HepG2 (cell line): ENCODE measurements around the gene IGF2BP1. TPM values are rescaled to one million over a fixed set of nuclear protein-coding genes. Genes with fewer than 3 reads are reported as not detected.

Experiments used
- AKAP8 ChIP-seq: sonication (generic); formaldehyde crosslinking; IDR thresholded peaks from 2 replicates; pipeline ENCODE4 v1.5.1; 2020; ENCODE audit warnings: mild to moderate bottlenecking, missing genetic modification reagents
- ARID2 ChIP-seq: sonication (generic); formaldehyde crosslinking; IDR thresholded peaks from 2 replicates; pipeline ENCODE4 v1.8.1; 2022; ENCODE audit warnings: mild to moderate bottlenecking, missing genetic modification reagents, borderline replicate concordance
- BRD4 ChIP-seq: sonication (generic); formaldehyde crosslinking; IDR thresholded peaks from 2 replicates; pipeline ENCODE4 v1.4.0; 2020; ENCODE audit warnings: missing genetic modification reagents
- CCAR2 ChIP-seq: fragments of 200-400 bp; formaldehyde crosslinking; optimal IDR thresholded peaks from 2 replicates; pipeline ENCODE3; 2018; ENCODE audit warnings: low read depth, mild to moderate bottlenecking, low read length, moderate library complexity
- GABPB1 ChIP-seq: IDR thresholded peaks from 2 replicates; pipeline ENCODE4 v1.6.1; 2016; ENCODE audit warnings: mild to moderate bottlenecking, missing genetic modification reagents, moderate library complexity, missing compliant biosample characterization
- KLF12 ChIP-seq: sonication (generic); formaldehyde crosslinking; IDR thresholded peaks from 2 replicates; pipeline ENCODE4 v1.4.0; 2020; ENCODE audit warnings: missing genetic modification reagents, borderline replicate concordance
- KMT2B ChIP-seq: IDR thresholded peaks from 2 replicates; pipeline ENCODE4 v1.6.1; 2016; ENCODE audit warnings: missing genetic modification reagents, missing compliant biosample characterization
- MXD4 ChIP-seq: IDR thresholded peaks from 2 replicates; pipeline ENCODE4 v1.6.1; 2016; ENCODE audit warnings: mild to moderate bottlenecking, missing biosample characterization, missing genetic modification reagents
- RNF219 ChIP-seq: sonication (generic); formaldehyde crosslinking; IDR thresholded peaks from 2 replicates; pipeline ENCODE4 v1.5.0; 2020; ENCODE audit warnings: mild to moderate bottlenecking, missing genetic modification reagents
- SYNCRIP ChIP-seq: fragments of 200-400 bp; formaldehyde crosslinking; IDR thresholded peaks from 2 replicates; pipeline ENCODE4 v1.6.1; 2018; ENCODE audit warnings: mild to moderate bottlenecking, low read depth, low read length; ENCODE audit not compliant: insufficient read depth
- ZBTB2 ChIP-seq: sonication (generic); formaldehyde crosslinking; IDR thresholded peaks from 2 replicates; pipeline ENCODE4 v1.8.0; 2022; ENCODE audit warnings: low read depth, missing genetic modification reagents
- ZFAT ChIP-seq: sonication (generic); formaldehyde crosslinking; conservative IDR thresholded peaks from 2 replicates; pipeline ENCODE4 v1.8.1; 2023; ENCODE audit warnings: missing genetic modification reagents, inconsistent platforms
- ZFP36L1 ChIP-seq: sonication (generic); formaldehyde crosslinking; IDR thresholded peaks from 2 replicates; pipeline ENCODE4 v1.8.0; 2022; ENCODE audit warnings: mild to moderate bottlenecking, missing genetic modification reagents, moderate library complexity
- ZFY ChIP-seq: sonication (generic); formaldehyde crosslinking; IDR thresholded peaks from 2 replicates; pipeline ENCODE4 v1.4.0; 2020; ENCODE audit warnings: missing genetic modification reagents
- ZNF276 ChIP-seq: sonication (generic); formaldehyde crosslinking; IDR thresholded peaks from 2 replicates; pipeline ENCODE4 v1.4.0; 2020; ENCODE audit warnings: mild to moderate bottlenecking, low read depth, missing genetic modification reagents
- ZNF34 ChIP-seq: sonication (generic); formaldehyde crosslinking; IDR thresholded peaks from 2 replicates; pipeline ENCODE4 v1.4.0; 2020; ENCODE audit warnings: mild to moderate bottlenecking, missing genetic modification reagents, borderline replicate concordance
- ZNF382 ChIP-seq: sonication (generic); formaldehyde crosslinking; IDR thresholded peaks from 2 replicates; pipeline ENCODE4 v1.5.0; 2020; ENCODE audit warnings: missing genetic modification reagents, mild to moderate bottlenecking, borderline replicate concordance
- ZNF619 ChIP-seq: sonication (generic); formaldehyde crosslinking; IDR thresholded peaks from 2 replicates; pipeline ENCODE4 v1.4.0; 2020; ENCODE audit warnings: mild to moderate bottlenecking, missing genetic modification reagents
- ZNF644 ChIP-seq: IDR thresholded peaks from 2 replicates; pipeline ENCODE4 v1.6.1; 2016; ENCODE audit warnings: low read depth
- ZNF737 ChIP-seq: sonication (generic); formaldehyde crosslinking; IDR thresholded peaks from 2 replicates; pipeline ENCODE4 v1.5.0; 2020; ENCODE audit warnings: missing genetic modification reagents, mild to moderate bottlenecking, borderline replicate concordance
- ZNF781 ChIP-seq: sonication (generic); formaldehyde crosslinking; IDR thresholded peaks from 2 replicates; pipeline ENCODE4 v1.5.1; 2020; ENCODE audit warnings: borderline replicate concordance, mild to moderate bottlenecking, missing genetic modification reagents; ENCODE audit errors: not compliant biosample characterization
- ZSCAN22 ChIP-seq: sonication (generic); formaldehyde crosslinking; IDR thresholded peaks from 2 replicates; pipeline ENCODE4 v1.4.0; 2020; ENCODE audit warnings: mild to moderate bottlenecking, missing genetic modification reagents
- polyA plus RNA-seq, 8 experiments: library from polyadenylated mRNA; depleted of rRNA in 3 of 8; stranded (reverse) in 7 of 8; unstranded in 1 of 8; fragments of >200 nt; fragmentation: Illumina TruSeq in 4 of 8; extraction: Trizol in 4 of 8; gene quantifications; 2 replicates each; pipeline versions ENCODE4 v1.2.1 to v1.2.3, GENCODE V29; 2011 to 2016; ENCODE audit warnings: low read depth in 4 of 8, missing spikeins in 1 of 8, mixed read lengths in 1 of 8; ENCODE audit not compliant: insufficient read depth in 1 of 8
- total RNA-seq, 5 experiments: library from RNA; depleted of rRNA; stranded (reverse); fragments of >200 nt; fragmentation: Illumina TruSeq; extraction: Trizol; gene quantifications; 2 replicates each; pipeline ENCODE4 v1.2.3, GENCODE V29; 2016; ENCODE audit warnings: low read depth in 1 of 5
- TF ChIP-seq, protein P1 (sequence below): IDR thresholded peaks from 2 replicates; pipeline ENCODE4 v1.6.1; 2016; ENCODE audit warnings: missing genetic modification reagents, missing compliant biosample characterization
- TF ChIP-seq, protein P2 (sequence below): sonication (generic); formaldehyde crosslinking; IDR thresholded peaks from 2 replicates; pipeline ENCODE4 v1.4.0; 2020; ENCODE audit warnings: mild to moderate bottlenecking, missing genetic modification reagents

The IGF2BP1 gene
- total and polyA plus RNA-seq, 2 of the 13 experiments (the other 11 are each of a cell fraction or from before 2014, with no cell fraction given) = 29.7 to 75.1 TPM

DNA sequence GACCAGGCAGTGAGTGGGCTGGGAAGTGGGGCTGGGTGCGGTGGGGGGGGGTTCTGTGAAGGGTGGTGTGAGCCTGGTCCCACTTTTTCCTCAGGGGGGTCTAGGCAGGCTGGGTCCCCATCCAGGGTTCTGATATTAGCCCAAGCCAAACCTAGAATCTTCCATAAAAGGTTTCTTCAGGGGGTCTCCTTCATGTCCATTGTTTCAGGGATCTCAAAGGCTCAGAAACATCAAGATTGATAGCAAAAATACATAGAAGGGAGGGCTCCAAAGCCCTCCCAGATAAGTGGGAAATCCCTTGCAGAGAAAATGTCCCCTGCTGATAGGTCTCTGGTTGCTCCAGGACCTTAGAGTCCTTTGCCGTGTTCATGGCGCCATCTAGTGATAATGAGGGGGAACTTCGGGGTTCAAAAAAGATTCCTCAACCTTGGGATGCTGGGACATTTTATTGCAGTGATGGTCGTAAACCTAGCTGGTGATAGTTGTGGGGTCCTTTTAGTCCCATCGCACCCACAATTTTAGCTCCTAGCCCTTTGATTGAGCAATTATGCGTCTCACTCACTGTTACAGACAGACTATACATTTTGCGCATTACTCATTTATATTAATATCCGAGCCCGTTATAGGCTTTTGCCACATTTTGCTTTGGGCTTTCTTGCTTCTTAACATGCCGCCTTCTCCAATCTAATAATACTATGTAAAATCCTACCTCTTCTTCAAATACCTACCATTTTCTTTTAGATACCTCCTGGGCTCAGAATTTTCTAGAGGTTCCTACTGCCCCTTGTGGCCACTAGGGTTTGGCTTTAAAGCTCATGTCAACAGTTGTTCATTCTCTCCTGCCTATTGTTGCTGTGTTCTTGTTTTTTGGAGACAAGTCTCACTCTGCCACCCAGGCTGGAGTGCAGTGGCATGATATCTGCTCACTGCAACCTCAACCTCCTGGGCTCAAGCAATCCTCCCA lies 35.1 kb downstream of the IGF2BP1 start (continued):
- no peak for TF ChIP-seq ZNF276 (CRISPR knock-in tag)
- TF ChIP-seq CCAR2 = no peak
- TF ChIP-seq AKAP8 (CRISPR knock-in tag) = no peak
- no peak for TF ChIP-seq ZBTB2
- TF ChIP-seq, protein P1, sequence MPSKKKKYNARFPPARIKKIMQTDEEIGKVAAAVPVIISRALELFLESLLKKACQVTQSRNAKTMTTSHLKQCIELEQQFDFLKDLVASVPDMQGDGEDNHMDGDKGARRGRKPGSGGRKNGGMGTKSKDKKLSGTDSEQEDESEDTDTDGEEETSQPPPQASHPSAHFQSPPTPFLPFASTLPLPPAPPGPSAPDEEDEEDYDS (CRISPR knock-in tag) = peak; percentile 21; the same call in 1 of the 2 replicates
- TF ChIP-seq ARID2 (CRISPR knock-in tag) = no peak
- no peak for TF ChIP-seq ZNF644 (CRISPR knock-in tag)
- TF ChIP-seq ZSCAN22 (CRISPR knock-in tag) = no peak
- no peak for TF ChIP-seq KMT2B (CRISPR knock-in tag)
- TF ChIP-seq ZNF619 = no peak
- no peak for TF ChIP-seq ZNF34
- TF ChIP-seq GABPB1 (CRISPR knock-in tag) = no peak
- no peak for TF ChIP-seq ZFAT (CRISPR knock-in tag)
- TF ChIP-seq, protein P2, sequence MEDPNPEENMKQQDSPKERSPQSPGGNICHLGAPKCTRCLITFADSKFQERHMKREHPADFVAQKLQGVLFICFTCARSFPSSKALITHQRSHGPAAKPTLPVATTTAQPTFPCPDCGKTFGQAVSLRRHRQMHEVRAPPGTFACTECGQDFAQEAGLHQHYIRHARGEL (CRISPR knock-in tag) = no peak
- no peak for TF ChIP-seq SYNCRIP
- TF ChIP-seq BRD4 (CRISPR knock-in tag) = no peak
- TF ChIP-seq ZFY (CRISPR knock-in tag) = no peak
- TF ChIP-seq ZNF382 (CRISPR knock-in tag) = no peak
- no peak for TF ChIP-seq ZNF737
- TF ChIP-seq RNF219 (CRISPR knock-in tag) = no peak
- no peak for TF ChIP-seq MXD4 (CRISPR knock-in tag)
- 0 out of 2 replicates have a peak, but pooled peaks have one; percentile 49 for TF ChIP-seq KLF12 (CRISPR knock-in tag)
- 0 out of 2 replicates have a peak, but pooled peaks have one; percentile 42 for TF ChIP-seq ZFP36L1 (CRISPR knock-in tag)
- TF ChIP-seq ZNF781 (CRISPR knock-in tag) = peak; percentile 68
